HG02938 (cell line): ENCODE measurements around the gene GPBP1L1.
"Not testable (repeated sequence)": the region's sequence is repeated elsewhere in the genome, so short reads cannot be mapped to it uniquely, and the experiment has no call there.

Source experiments
- ATAC-seq: cut with Tn5 transposase; IDR thresholded peaks from one replicate; pipeline ENCODE4 v1.9.1; 2021; ENCODE audit warnings: mild to moderate bottlenecking, moderate library complexity; ENCODE audit not compliant: unreplicated experiment

Gene GPBP1L1

GRCh38 chr1:45604239-45604638 lies 82.1 kb downstream of the GPBP1L1 start:
- ATAC-seq: no peak

- not testable (repeated sequence) for ATAC-seq
Measured at GRCh38 chr1:45596765-45597164, 89.6 kb downstream of the GPBP1L1 start.

DNA sequence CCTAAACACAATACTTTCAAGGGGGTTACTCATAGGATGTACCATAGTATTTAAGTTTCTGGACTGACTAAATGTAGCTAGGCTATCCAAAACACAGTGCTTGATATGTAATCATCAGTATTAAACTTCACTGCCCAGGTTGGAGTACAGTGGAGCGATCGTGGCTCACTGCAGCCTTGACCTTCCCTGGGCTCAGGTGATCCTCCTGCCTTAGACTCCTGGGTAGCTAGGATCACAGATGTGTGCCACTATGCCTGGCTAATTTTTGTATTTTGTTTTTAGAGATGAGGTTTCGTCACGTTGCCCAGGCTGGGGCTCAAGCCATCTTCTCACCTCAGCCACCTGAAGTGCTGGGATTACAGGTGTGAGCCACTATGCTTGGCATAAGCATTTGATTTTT lies 91.9 kb downstream of the GPBP1L1 start:
- no peak for ATAC-seq

DNA sequence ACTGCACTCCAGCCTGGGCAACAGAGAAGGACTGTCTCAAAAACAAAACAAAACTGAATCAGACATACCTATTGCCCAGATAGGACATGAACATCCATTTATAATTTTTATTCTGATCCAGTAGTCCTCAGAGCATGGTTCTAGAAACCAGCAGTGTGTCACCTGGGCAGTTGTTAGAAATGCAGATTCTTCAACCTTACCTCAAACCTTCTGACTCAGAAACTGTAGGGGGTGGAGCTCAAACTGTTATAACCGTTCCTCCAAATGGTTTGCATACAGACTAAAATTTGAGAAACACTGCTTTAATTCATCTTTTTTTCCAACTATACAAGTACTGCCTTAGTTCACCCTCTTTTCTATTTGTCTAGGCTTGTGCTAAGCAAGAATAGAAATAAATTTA lies 96.5 kb downstream of the GPBP1L1 start:
- no peak for ATAC-seq

- ATAC-seq: no peak
Measured at GRCh38 chr1:45586769-45587168, 99.6 kb downstream of the GPBP1L1 start.

- no peak for ATAC-seq
Measured at GRCh38 chr1:45585496-45586075, 100.7 kb downstream of the GPBP1L1 start.

DNA sequence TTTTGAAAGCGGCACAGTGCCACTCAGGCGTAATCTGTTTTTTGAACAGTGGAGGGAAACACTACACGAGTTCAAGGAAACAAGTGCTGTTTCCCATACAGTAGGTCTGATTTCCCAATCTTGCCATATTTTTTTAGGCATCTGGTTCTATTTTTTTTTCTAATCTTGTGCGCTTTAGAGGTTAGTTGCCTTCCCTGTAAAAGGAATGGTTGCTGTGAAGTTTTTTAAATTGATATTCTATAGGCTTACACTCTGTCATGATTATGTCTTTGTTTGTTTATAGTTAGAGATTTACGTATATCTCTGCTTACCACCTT lies 101.3 kb downstream of the GPBP1L1 start:
- no peak for ATAC-seq

GRCh38 chr1:45584351-45585109 lies 101.8 kb downstream of the GPBP1L1 start:
- ATAC-seq: no peak

GRCh38 chr1:45583666-45584350 lies 102.5 kb downstream of the GPBP1L1 start, which contains the start of gene NASP:
TSS of gene NASP (plus strand) at chr1:45584041. CDS start at chr1:45584147, 106 bp downstream.
- ATAC-seq: peak; percentile 42

- peak; percentile 68 for ATAC-seq
Measured at GRCh38 chr1:45583264-45583665, 103.1 kb downstream of the GPBP1L1 start.
